GM12873 (cell line): Measurements from ENCODE around the gene CEP57.

Experiments
- CTCF ChIP-seq: IDR thresholded peaks from 2 replicates; pipeline ENCODE4 v1.5.1; 2012; ENCODE audit warnings: low read depth, mild to moderate bottlenecking, moderate library complexity, low read length, control low read depth; ENCODE audit not compliant: insufficient read depth; ENCODE audit errors: missing control alignments

The CEP57 gene

DNA sequence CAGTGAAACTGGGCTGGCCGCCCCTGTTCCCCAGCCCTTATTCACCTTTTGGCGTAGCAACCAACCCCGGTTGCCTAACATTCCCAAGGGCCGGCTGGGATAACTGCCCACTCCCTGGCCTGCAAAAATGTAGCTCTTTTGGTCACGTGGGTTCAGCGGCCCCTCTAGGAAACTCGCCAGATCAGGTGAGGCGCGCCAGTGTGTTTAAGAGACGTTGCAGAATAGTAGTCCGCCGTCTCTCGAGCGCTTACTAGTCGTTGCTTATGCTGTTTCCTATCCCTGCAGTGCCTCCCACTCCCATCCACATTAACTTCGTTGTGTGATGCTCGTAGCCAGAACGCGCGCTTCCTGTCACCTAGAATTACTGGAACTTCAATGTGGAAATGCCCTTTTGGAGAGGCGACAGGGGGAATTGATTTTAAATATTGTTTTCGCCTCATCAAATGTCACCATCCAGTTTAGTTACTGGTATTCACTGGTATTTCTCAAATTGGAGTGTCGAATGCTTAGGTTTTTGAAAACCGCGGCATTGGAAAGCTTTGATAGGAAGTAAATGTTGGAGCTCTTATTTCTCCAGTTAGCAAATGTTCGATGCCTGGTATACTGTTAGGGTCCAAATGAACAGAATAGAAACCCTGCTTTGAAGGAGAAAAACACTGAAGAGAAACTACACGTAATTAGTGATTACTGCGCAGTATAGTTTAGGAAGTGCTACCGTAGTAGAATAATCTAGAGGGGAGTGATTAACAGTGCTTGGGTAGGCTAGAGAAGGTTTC is 823 bp downstream of the CEP57 start:
- TF ChIP-seq CTCF, result no peak

- no peak for TF ChIP-seq CTCF
These were observed 1.4 kb downstream of the CEP57 start for GRCh38 chr11:95791709-95792033.

GRCh38 chr11:95792200-95792599 is 1.9 kb downstream of the CEP57 start:
- no peak for TF ChIP-seq CTCF

GRCh38 chr11:95792700-95793099 is 2.4 kb downstream of the CEP57 start:
- TF ChIP-seq CTCF, result no peak

DNA sequence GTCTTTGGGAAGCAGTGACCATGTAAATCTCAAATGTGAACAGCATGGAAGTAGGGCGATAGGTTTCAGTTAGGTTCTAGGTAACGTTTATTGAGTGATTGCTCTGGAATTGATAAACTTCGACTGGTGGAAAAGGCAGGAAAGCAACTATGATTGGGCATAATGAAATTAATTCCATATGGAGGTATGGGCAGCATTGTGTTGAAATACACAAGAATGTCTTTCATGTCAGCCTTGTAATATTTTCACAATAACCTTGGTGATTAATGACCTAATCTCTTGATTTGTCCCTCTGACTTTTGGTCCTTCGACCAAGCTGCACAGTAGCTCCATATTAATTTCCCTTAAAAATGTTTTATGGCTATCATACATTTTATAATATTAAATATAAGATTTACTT is 2.8 kb downstream of the CEP57 start:
- no peak for TF ChIP-seq CTCF

- no peak for TF ChIP-seq CTCF
These were observed 3.8 kb downstream of the CEP57 start for GRCh38 chr11:95794086-95794485.

GRCh38 chr11:95795627-95796295 is 5.5 kb downstream of the CEP57 start:
- no peak for TF ChIP-seq CTCF
